Endothelial cell of umbilical vein (primary cell): ENCODE data around the gene NANS. TPM values are rescaled to one million over a fixed set of nuclear protein-coding genes. Genes with fewer than 3 reads are reported as not detected.

Source experiments
- BruUV-seq: library from RNA; stranded (reverse); fragments of 400-500 nt; replicated peaks from 2 replicates; lab custom pipeline; 2021; lab: Mats Ljungman, UMichigan
- CTCF ChIA-PET: fragments of 300-600, 350-600 bp; sonication (Branson Sonifier 250); formaldehyde crosslinking; loops from one replicate; lab custom pipeline; 2021; ENCODE audit warnings: antibody characterized with exemption, inconsistent platforms; lab: Charles Lee
- POLR2A ChIA-PET: fragments of 300-600, 350-600 bp; sonication (Branson Sonifier 250); formaldehyde crosslinking; loops from one replicate; lab custom pipeline; 2021; ENCODE audit warnings: antibody characterized with exemption, inconsistent platforms; lab: Charles Lee
- DNase-seq: peaks from one replicate; pipeline ENCODE4 v3.0.0-alpha.2; 2011; ENCODE audit warnings: low read depth, low spot score
- FAIRE-seq: peaks from 2 replicates; lab custom pipeline; 2011; peaks lifted over from hg19 to GRCh38; lab: Jason Lieb, UNC
- H2AFZ ChIP-seq: 2 replicates; pipeline ENCODE4 v1.6.0; 2012; ENCODE audit warnings: low read depth, low read length, control low read depth, inconsistent platforms
- H3K27ac ChIP-seq: 2 replicates; pipeline ENCODE4 v1.5.1; 2011; ENCODE audit warnings: low read depth, mild to moderate bottlenecking, control low read depth, low read length, moderate library complexity; ENCODE audit not compliant: insufficient read depth
- H3K27me3 ChIP-seq, 2 experiments: 2 replicates each; pipeline versions ENCODE4 v1.6.0 to v1.6.1; 2011; ENCODE audit warnings: low read length in 2 of 2, mixed read lengths in 1 of 2; ENCODE audit not compliant: control insufficient read depth in 2 of 2, insufficient read depth in 2 of 2
- H3K36me3 ChIP-seq, 2 experiments: 2 replicates in 1 of 2; 3 replicates in 1 of 2; pipeline ENCODE4 v1.5.1; 2011; ENCODE audit warnings: low read length in 2 of 2, mild to moderate bottlenecking in 1 of 2, moderate library complexity in 1 of 2; ENCODE audit not compliant: control insufficient read depth in 2 of 2, insufficient read depth in 2 of 2; ENCODE audit errors: extremely low read depth in 1 of 2
- H3K4me1 ChIP-seq: 3 replicates; pipeline ENCODE4 v1.5.1; 2011; ENCODE audit warnings: mild to moderate bottlenecking, low read length; ENCODE audit not compliant: control insufficient read depth, insufficient read depth; ENCODE audit errors: extremely low read depth
- H3K4me2 ChIP-seq: 2 replicates; pipeline ENCODE4 v1.6.1; 2011; ENCODE audit warnings: low read length, control low read depth, mixed read lengths; ENCODE audit not compliant: insufficient read depth
- H3K4me3 ChIP-seq, 3 experiments: fragments of 200-600 bp in 1 of 3; sonication (generic), shearing (Covaris generic) in 1 of 3; replicated peaks in 1 of 3; 2 replicates each; pipeline ENCODE4 v1.5.1; 2011 to 2016; ENCODE audit warnings: control low read depth in 3 of 3, low read length in 3 of 3, mild to moderate bottlenecking in 2 of 3, inconsistent platforms in 1 of 3, low read depth in 1 of 3, moderate library complexity in 1 of 3; ENCODE audit not compliant: insufficient read depth in 1 of 3
- H3K79me2 ChIP-seq: 2 replicates; pipeline ENCODE4 v1.6.0; 2012; ENCODE audit warnings: low read length, inconsistent platforms; ENCODE audit not compliant: control insufficient read depth, insufficient read depth
- H3K9ac ChIP-seq: replicated peaks from 2 replicates; pipeline ENCODE3; 2011; ENCODE audit warnings: low read length, control low read depth; ENCODE audit not compliant: insufficient read depth; ENCODE audit errors: extremely low read depth
- H3K9me1 ChIP-seq: replicated peaks from 3 replicates; pipeline ENCODE4 v1.6.0; 2011; ENCODE audit warnings: mild to moderate bottlenecking, low read length; ENCODE audit not compliant: control insufficient read depth, insufficient read depth; ENCODE audit errors: extremely low read depth
- H3K9me3 ChIP-seq: replicated peaks from 2 replicates; pipeline ENCODE4 v1.5.1; 2012; ENCODE audit warnings: low read length, inconsistent platforms; ENCODE audit not compliant: control insufficient read depth, insufficient read depth
- H4K20me1 ChIP-seq: replicated peaks from 2 replicates; pipeline ENCODE3; 2011; ENCODE audit warnings: mild to moderate bottlenecking, low read length; ENCODE audit not compliant: control insufficient read depth, insufficient read depth; ENCODE audit errors: extremely low read depth
- EZH2 ChIP-seq: IDR thresholded peaks from 2 replicates; pipeline ENCODE4 v1.6.1; 2012; ENCODE audit warnings: borderline replicate concordance, low read depth, mild to moderate bottlenecking, moderate library complexity, low read length, inconsistent platforms; ENCODE audit not compliant: severe bottlenecking
- FOS ChIP-seq: IDR thresholded peaks from 2 replicates; pipeline ENCODE4 v1.6.1; 2011; ENCODE audit warnings: mild to moderate bottlenecking, low read length, moderate library complexity, borderline replicate concordance; ENCODE audit not compliant: insufficient read depth
- GATA2 ChIP-seq: IDR thresholded peaks from 2 replicates; pipeline ENCODE4 v1.7.0; 2011; ENCODE audit warnings: low read depth, mild to moderate bottlenecking, moderate library complexity, mixed read lengths, low read length; ENCODE audit not compliant: insufficient read length, insufficient read depth
- JUN ChIP-seq: IDR thresholded peaks from 2 replicates; pipeline ENCODE4 v1.6.1; 2011; ENCODE audit warnings: borderline replicate concordance, low read depth; ENCODE audit not compliant: insufficient read length, insufficient read depth
- MYC ChIP-seq: IDR thresholded peaks from one replicate; pipeline ENCODE4 v1.6.1; 2011; ENCODE audit warnings: mild to moderate bottlenecking, low read depth, low read length
- POLR2A ChIP-seq: IDR thresholded peaks from 2 replicates; pipeline ENCODE4 v1.6.1; 2012; ENCODE audit warnings: low read depth, mild to moderate bottlenecking, control low read depth, low read length
- POLR2AphosphoS5 ChIP-seq: IDR thresholded peaks from 2 replicates; pipeline ENCODE4 v1.6.1; 2012; ENCODE audit warnings: low read depth, mild to moderate bottlenecking, control low read depth, low read length, moderate library complexity; ENCODE audit not compliant: insufficient read depth
- dilution Hi-C: fragments of 300-500 bp; cut with MboI; formaldehyde crosslinking; loops from one replicate; pipeline ENCODE4 v1.15.0; 2019; ENCODE audit warnings: low sequenced_read_pairs; ENCODE audit not compliant: extremely low pct_ligation_motif_present
- intact Hi-C: fragments of 100-400 bp; cut with micrococcal nuclease; formaldehyde crosslinking; loops from one replicate; pipeline ENCODE4 v1.10.0; 2022
- polyA plus RNA-seq, 4 experiments: library from polyadenylated mRNA; depleted of rRNA in 3 of 4; stranded (reverse) in 3 of 4; unstranded in 1 of 4; fragments of >200 nt; gene quantifications; 2 replicates each; pipeline versions ENCODE4 v1.2.1 to v1.2.3, GENCODE V29; 2011 to 2012; ENCODE audit warnings: missing spikeins in 1 of 4
- total RNA-seq: library from RNA; stranded (reverse); gene quantifications from 2 replicates; pipeline ENCODE4 v1.2.3, GENCODE V29; 2021
- TF ChIP-seq, protein P1 (sequence below): IDR thresholded peaks from 2 replicates; pipeline ENCODE4 v1.6.1; 2011; ENCODE audit not compliant: insufficient read depth, insufficient read length
- TF ChIP-seq, protein P2 (sequence below), 2 donors: IDR thresholded peaks; 1 replicate in 1 of 2; 2 replicates in 1 of 2; pipeline ENCODE4 v1.5.1; 2011; ENCODE audit warnings: low read length in 2 of 2, mild to moderate bottlenecking in 2 of 2, moderate library complexity in 2 of 2, control low read depth in 1 of 2, inconsistent platforms in 1 of 2, low read depth in 1 of 2; ENCODE audit not compliant: insufficient read depth in 1 of 2; ENCODE audit errors: extremely low read depth in 1 of 2

NANS gene
- total and polyA plus RNA-seq, 2 donors (not counting 3 experiments of a cell fraction or from before 2014, with no cell fraction given), result 85.1 to 108 TPM

GRCh38 chr9:98128316-98128715 lies 71.8 kb downstream of the NANS start:
- H3K36me3 ChIP-seq, result no peaks in the 10 kb centered on the region

More at GRCh38 chr9:98128316-98128715, 71.8 kb downstream of the NANS start:
- H3K27ac ChIP-seq, result no peak overlapping the region
- BruUV-seq, result no TSS peak
- TF ChIP-seq, protein P1, sequence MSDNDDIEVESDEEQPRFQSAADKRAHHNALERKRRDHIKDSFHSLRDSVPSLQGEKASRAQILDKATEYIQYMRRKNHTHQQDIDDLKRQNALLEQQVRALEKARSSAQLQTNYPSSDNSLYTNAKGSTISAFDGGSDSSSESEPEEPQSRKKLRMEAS, result no peak
- TF ChIP-seq FOS, result no peak
- no peak for TF ChIP-seq GATA2
- TF ChIP-seq MYC, result no peak
- TF ChIP-seq JUN, result no peak
- TF ChIP-seq EZH2, result no peak
- TF ChIP-seq, protein P2, sequence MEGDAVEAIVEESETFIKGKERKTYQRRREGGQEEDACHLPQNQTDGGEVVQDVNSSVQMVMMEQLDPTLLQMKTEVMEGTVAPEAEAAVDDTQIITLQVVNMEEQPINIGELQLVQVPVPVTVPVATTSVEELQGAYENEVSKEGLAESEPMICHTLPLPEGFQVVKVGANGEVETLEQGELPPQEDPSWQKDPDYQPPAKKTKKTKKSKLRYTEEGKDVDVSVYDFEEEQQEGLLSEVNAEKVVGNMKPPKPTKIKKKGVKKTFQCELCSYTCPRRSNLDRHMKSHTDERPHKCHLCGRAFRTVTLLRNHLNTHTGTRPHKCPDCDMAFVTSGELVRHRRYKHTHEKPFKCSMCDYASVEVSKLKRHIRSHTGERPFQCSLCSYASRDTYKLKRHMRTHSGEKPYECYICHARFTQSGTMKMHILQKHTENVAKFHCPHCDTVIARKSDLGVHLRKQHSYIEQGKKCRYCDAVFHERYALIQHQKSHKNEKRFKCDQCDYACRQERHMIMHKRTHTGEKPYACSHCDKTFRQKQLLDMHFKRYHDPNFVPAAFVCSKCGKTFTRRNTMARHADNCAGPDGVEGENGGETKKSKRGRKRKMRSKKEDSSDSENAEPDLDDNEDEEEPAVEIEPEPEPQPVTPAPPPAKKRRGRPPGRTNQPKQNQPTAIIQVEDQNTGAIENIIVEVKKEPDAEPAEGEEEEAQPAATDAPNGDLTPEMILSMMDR (IDR thresholded peaks at IDR 0.05; ENCODE audit: extremely low read depth in 1 of 2, insufficient read depth in 1 of 2, low read depth in 1 of 2, low read length in 2 of 2), result no peak
- TF ChIP-seq POLR2AphosphoS5, result no peak
- TF ChIP-seq POLR2A, result no peak
- no peaks in the 10 kb centered on the region for H3K9me3 ChIP-seq
- intact Hi-C loops, result no loop called here
- no peak overlapping the region for H3K4me2 ChIP-seq
- H3K79me2 ChIP-seq, result no peaks in the 10 kb centered on the region
- dilution Hi-C loops, result no loop called here
- DNase-seq, result no peak
- no peak overlapping the region for H2AFZ ChIP-seq
- ChIA-PET POLR2A (no interaction called here), CTCF (interaction anchor here (1.0 to 1.5 kb wide), 2 partner anchors 21 to 77 kb away, joined by 3 read pairs; no protein-coding TSS in a partner anchor)
- H4K20me1 ChIP-seq, result no peaks in the 10 kb centered on the region
- no peaks in the 10 kb centered on the region for H3K4me1 ChIP-seq
- H3K4me3 ChIP-seq, result no peak overlapping the region
- no peak for FAIRE-seq
- H3K9ac ChIP-seq, result no peak overlapping the region
- H3K27me3 ChIP-seq, result no peaks in the 10 kb centered on the region
- no peaks in the 10 kb centered on the region for H3K9me1 ChIP-seq
